Colonic mucosa (tissue), 4 donors: ENCODE measurements around the gene TMEM232. TPM values are rescaled to one million over a fixed set of nuclear protein-coding genes. Genes with fewer than 3 reads are reported as not detected.

ENCODE experiments used
- DNase-seq: peaks from one replicate; pipeline ENCODE4 v3.0.0-alpha.2; 2020
- H3K27ac ChIP-seq: fragments of 200-600 bp; one replicate; pipeline ENCODE4 v1.8.0; 2021
- H3K27me3 ChIP-seq: fragments of 200-600 bp; one replicate; pipeline ENCODE4 v1.8.0; 2021
- H3K36me3 ChIP-seq: fragments of 200-600 bp; one replicate; pipeline ENCODE4 v1.8.0; 2021
- H3K4me1 ChIP-seq: fragments of 200-600 bp; one replicate; pipeline ENCODE4 v1.8.0; 2021; ENCODE audit warnings: mild to moderate bottlenecking
- H3K4me3 ChIP-seq: fragments of 200-600 bp; one replicate; pipeline ENCODE4 v1.8.0; 2021
- H3K9ac ChIP-seq, 2 donors: one replicate each; pipeline ENCODE4 v1.7.0; 2013; ENCODE audit warnings: control low read depth in 2 of 2, low read depth in 2 of 2, low read length in 2 of 2
- H3K9me3 ChIP-seq: fragments of 200-600 bp; one replicate; pipeline ENCODE4 v1.8.0; 2021
- intact Hi-C: fragments of 100-400 bp; cut with DNase I; formaldehyde crosslinking; loops from one replicate; pipeline ENCODE4 v1.14.1; 2022
- microRNA-seq: library from miRNA; unstranded; fragments of <30 nt; microRNA quantifications from one replicate; pipeline ENCODE4, GENCODE V29; 2019
- total RNA-seq, 2 donors: library from RNA; stranded (reverse); fragmentation: NEBNext Ultra II Directional in 1 of 2; extraction: Animal tissue kit (Norgen Biotek cat#: 25700) in 1 of 2; gene quantifications; one replicate each; pipeline ENCODE4 v1.2.1, GENCODE V29; 2021
- TF ChIP-seq, protein P1 (sequence below): fragments of 200-600 bp; IDR thresholded peaks from one replicate; pipeline ENCODE4 v1.8.0; 2022; ENCODE audit warnings: antibody characterized with exemption, mild to moderate bottlenecking
- donor health status: healthy.
- donor health status: DM: no; HTN: no; CAD: no.
- donor health status: DM: no; HTN: no; CAD: no.

TMEM232 gene
- total RNA-seq, 2 donors from 2014 or later: 1.8 to 2.1 TPM

DNA sequence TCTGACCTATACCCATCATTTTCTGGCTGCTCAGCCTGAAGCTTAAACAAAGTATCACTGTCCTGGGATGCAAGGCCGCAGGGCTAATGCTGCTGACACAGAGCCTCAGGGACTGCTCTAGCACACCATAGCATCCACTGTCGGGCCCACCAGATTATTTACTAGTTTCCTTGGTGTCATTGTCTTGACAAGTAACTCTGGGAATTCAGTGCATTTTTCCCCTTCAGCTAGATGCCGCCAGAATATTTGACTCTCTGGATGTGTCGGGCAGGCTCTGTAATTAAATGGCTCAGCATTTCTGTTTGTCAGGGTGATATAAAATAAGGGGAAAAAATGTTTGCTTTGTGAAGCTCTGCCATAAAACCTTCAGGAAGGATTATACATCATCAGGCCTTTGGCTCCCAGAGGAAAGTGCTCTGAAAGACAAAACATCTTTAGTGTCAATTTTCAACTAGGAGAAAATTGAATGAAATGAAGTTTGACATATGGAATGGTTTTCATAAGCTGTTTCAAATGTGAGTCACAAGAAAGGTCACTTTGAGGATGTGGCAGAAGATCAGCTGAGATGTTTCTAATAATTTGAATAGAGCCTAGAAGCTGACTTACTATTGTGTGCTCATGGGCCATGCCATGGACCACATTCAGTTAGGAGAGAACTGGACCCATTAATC is 350.1 kb downstream of the TMEM232 start:
- Histone ChIP-seq H3K9me3 (no peaks in the 10 kb centered on the region), H3K36me3 (no peaks in the 10 kb centered on the region), H3K27ac (no peak overlapping the region), H3K4me3 (no peak overlapping the region), H3K9ac (no peak overlapping the region), H3K4me1 (no peaks in the 10 kb centered on the region), H3K27me3 (no peaks in the 10 kb centered on the region)
- intact Hi-C loops: no loop called here
- DNase-seq: no peak
- TF ChIP-seq, protein P1, sequence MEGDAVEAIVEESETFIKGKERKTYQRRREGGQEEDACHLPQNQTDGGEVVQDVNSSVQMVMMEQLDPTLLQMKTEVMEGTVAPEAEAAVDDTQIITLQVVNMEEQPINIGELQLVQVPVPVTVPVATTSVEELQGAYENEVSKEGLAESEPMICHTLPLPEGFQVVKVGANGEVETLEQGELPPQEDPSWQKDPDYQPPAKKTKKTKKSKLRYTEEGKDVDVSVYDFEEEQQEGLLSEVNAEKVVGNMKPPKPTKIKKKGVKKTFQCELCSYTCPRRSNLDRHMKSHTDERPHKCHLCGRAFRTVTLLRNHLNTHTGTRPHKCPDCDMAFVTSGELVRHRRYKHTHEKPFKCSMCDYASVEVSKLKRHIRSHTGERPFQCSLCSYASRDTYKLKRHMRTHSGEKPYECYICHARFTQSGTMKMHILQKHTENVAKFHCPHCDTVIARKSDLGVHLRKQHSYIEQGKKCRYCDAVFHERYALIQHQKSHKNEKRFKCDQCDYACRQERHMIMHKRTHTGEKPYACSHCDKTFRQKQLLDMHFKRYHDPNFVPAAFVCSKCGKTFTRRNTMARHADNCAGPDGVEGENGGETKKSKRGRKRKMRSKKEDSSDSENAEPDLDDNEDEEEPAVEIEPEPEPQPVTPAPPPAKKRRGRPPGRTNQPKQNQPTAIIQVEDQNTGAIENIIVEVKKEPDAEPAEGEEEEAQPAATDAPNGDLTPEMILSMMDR: no peak

DNA sequence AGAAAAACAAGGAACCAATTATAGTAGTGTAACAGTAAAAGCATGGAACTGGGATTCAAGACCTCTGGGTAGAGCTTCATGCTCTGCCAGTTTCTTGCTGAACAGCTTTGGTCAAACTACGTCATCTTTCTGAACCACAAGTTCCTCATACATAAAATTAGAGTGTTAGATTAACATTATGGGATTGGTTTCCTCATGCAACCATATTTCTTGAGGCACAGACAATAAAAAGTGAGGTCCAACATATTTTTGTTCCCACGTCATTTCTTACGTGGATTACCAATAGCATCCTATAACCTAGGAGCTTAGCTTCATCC is 354.8 kb downstream of the TMEM232 start:
- Histone ChIP-seq H3K4me3 (no peak overlapping the region), H3K9ac (no peak overlapping the region), H3K36me3 (no peaks in the 10 kb centered on the region), H3K27me3 (no peaks in the 10 kb centered on the region), H3K27ac (no peak overlapping the region), H3K4me1 (no peaks in the 10 kb centered on the region), H3K9me3 (no peaks in the 10 kb centered on the region)
- intact Hi-C loops: no loop called here
- TF ChIP-seq, protein P1: no peak
- DNase-seq: no peak

DNA sequence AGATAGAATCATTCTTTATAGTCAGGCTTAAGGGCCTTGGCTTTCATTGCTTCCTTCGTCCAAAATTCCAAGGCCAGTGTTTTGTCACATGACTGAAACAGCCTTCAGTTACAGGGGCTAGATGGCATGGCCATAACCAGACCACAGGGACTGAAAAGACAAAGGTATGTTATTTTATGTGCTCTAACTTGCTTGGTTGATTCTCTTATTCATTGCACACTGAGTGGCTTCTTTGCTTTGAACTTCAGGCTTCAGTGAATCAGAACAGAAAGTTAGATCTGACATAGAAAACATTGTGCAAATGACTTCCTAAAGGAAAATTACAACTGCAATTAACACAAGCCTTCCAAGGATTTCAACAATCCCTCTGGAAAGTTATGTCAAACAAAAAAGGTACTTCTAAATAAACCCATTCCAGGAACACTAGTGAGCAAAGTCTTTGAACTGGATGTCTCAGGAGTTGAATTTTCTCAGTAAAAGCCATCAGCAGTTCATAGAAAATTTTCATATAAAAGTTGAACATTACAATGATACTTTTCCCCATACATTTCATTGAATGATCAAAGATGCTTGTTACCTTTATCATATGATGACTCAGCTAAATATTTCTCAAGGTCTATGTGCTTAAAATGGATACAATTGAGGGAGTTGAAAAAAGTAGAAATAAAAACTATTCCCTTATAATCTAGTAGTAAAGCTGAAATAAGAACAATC is 355.3 kb downstream of the TMEM232 start:
- TF ChIP-seq, protein P1: no peak
- Histone ChIP-seq H3K4me3 (no peak overlapping the region), H3K27me3 (no peaks in the 10 kb centered on the region), H3K4me1 (no peaks in the 10 kb centered on the region), H3K27ac (no peak overlapping the region), H3K9ac (no peak overlapping the region), H3K36me3 (no peaks in the 10 kb centered on the region), H3K9me3 (no peaks in the 10 kb centered on the region)
- no peak for DNase-seq
- intact Hi-C loops: no loop called here

Small RNA genes within 50 kb of the gene (microRNA-seq; reads per million reads assigned to microRNA genes)
- not detected for gene MIR548F3

Other genes starting within 250 kb of the TMEM232 start
- 10 to 100 TPM; 50.7 to 54.8 TPM for gene SLC25A46, start 12.3 kb upstream of the TMEM232 start, total RNA-seq